ENCODE data around the gene ARHGAP4.

ARHGAP4 gene

GRCh38 chrX:153882086-153882498 is 44.0 kb downstream of the ARHGAP4 start:
- no peak for DNase-seq (ENCODE audit: low read depth, low spot score)

GRCh38 chrX:153881281-153881680 is 44.8 kb downstream of the ARHGAP4 start:
- no peak for DNase-seq (ENCODE audit: low read depth, low spot score)

- no peak for DNase-seq (ENCODE audit: low read depth, low spot score)
Measured at GRCh38 chrX:153880440-153880815, 45.6 kb downstream of the ARHGAP4 start.

DNA sequence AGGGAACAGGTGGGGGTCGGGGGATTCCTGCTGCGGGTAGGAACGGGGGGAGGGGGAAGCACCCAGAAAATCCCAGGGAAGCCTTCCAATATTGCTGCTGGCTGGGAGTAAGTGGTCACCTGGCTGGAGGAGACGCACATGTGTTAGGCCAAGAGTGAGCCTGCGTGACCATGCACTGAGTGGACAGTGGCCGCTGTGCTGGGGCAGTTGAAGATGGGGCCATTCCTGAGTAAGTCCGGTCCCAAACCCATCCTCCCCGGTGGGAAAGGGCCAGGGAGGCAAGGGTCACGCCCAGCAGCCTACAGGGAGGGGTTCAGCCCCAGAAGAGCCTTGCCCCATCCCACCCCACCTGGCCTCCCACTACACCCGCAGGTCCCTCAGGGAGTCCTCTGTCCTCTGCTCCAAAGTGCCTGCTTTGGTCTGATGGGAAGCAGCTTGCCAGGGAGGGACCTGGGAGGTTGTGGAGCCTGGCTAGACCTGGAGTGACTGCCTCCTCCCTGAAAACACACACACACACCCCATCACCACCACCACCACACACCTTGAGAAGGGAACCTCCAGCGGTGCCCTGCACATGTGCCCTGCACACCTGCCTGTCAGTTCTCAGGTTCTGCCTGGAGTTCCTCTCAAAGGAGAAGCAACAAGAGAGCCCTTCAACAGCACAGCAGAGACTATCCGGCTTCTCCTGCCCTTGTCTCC is 46.2 kb downstream of the ARHGAP4 start:
- no peak for DNase-seq (ENCODE audit: low read depth, low spot score)

- no peak for DNase-seq (ENCODE audit: low read depth, low spot score)
Measured at GRCh38 chrX:153878969-153879653, 47.0 kb downstream of the ARHGAP4 start.

- no peak for DNase-seq (ENCODE audit: low read depth, low spot score)
Measured at GRCh38 chrX:153878345-153878744, 47.7 kb downstream of the ARHGAP4 start.

- no peak for DNase-seq (ENCODE audit: low read depth, low spot score)
Measured at GRCh38 chrX:153877571-153878261, 48.3 kb downstream of the ARHGAP4 start.

DNA sequence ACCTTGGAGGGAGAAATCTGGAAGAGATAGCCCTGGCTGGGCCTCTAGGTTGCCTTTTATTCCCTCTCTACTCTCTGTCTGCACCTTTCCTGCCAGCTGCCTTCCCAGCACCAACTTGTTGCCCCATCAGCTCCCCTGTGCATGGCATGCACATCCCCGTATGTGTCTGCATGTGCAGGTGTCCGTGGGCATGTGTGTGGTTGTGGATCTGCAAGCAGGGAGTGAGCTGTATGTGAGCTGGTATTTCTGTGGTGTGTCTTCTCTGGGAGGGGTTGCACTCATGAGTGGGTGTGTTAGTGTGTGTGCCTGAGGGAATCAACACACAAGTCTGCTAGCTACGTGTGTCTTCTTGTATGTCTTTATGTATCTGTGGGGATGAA is 50.0 kb downstream of the ARHGAP4 start:
- no peak for DNase-seq (ENCODE audit: low read depth, low spot score)

DNA sequence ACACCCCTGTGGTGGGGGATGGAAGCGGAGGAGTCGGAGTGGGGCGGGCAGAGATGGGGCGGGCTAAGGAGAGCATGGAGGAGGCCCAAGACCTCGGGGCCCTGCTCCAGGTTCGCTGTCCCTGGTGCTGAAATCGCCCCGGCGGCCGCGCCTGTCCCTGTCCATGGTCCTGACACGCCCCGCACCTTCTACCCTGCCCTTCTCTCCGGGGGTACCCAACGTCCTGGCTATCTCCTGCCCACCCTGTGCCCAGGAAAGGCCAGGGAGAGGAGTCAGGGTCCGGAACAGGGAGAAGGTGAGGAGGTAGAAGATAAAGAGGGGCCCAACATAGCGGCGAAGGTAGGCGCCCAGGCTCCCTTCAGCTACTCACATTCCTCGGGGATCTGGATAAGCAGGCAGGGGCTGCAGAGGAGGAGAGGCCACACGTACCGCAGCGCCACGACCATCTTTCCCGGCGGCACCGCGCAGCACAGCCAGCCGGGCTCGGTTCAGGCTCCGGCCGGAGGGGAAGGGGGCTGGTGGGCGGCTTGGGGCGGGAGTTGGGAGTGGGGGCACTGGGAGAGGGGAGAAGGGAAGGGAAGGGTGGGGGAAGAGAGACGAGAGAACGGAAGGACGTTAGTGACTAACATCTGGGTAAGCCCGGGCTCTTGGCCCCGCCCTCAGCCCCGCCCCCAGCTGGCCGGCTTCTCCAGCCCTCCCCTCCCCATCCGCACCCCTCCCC is 50.5 kb downstream of the ARHGAP4 start:
- DNase-seq (ENCODE audit: low read depth, low spot score) = peak; percentile 23

DNA sequence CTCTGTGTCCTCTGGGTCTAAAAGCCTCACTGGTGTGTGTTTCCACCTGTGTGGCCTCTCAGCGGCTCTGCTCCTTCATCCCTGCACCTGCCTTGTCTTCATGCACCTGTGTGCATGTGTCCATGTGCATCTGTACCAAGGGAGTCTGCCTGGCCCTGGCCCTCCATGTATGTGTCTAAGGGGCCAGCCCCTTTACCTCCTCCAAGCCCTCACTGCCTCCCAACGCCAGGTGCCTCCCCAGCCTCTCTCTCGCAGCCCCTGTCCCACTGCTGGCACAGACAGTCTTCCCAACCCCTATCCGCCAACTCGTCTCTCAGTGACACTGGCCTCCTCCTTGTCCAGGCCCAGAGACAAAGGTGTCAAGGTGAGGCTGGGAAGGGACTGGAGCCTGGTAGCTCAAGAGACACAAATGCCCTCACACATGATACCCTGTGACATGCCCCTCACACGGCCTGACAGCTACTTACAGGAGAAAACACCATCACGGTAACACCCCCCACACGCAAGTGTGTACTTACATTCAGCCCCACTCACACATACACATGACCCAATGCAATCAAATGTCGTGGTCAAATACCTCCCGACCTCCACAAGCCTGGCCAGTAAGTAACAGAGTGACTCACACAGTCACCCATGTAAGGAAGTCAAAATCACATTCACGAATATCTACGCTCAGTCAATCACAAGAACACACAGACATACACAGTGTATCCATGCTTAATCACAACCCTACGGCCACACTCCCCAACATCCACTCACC is 51.5 kb downstream of the ARHGAP4 start:
- DNase-seq (ENCODE audit: low read depth, low spot score) = no peak

DNA sequence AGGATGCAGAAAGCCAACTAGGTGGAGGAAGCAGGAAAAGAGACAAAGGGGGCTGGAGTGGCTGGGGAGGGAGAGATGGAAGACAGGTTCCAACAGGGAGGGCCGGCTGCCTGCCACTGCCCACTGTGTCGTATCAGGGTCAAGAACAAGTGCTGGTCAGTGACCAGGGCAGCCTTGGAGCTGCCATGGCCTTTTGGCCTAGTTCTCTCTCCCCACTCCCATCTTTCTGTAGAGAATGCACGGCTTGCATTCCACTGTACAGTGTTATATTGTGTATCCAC is 52.0 kb downstream of the ARHGAP4 start:
- no peak for DNase-seq (ENCODE audit: low read depth, low spot score)

DNA sequence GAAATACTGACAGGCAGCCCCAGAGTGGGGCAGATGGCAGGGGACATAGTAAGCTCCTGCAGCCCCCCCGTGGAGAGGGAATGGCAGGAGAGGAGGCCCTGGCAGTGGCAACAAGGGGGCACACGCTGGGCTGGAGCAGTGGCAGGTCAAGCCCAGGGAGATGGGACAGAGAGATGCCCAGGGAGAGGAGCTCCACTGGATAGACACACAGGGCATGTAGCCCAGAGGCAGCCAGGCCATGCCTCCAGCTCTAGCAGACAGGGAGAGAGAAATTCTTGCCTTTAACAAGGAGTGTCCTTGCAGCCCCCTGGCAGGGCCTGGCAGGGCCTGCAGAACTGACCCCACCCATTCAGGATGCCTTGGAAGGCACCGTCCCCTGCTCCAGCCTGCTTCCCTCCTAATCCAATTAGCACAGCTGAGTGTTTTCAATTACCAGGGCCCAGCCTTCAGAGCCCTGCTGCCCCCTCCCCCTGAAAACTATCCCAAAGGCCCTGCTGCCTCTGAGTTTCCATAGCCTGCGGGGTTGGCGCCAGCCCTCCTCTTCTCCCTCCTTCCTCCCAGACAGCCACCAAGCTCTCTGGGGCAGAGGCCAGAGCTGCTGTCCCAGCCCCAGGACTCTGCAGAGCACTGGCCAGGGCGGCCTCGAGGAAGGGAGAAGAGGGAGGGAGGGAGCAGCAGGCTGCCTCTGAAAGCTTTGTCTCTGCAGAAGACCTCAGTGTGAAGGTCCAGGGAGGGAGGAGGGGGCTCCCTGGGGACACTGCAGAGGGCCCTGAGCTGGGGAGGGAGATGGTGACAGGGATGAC is 52.6 kb downstream of the ARHGAP4 start:
- DNase-seq (ENCODE audit: low read depth, low spot score) = no peak

DNA sequence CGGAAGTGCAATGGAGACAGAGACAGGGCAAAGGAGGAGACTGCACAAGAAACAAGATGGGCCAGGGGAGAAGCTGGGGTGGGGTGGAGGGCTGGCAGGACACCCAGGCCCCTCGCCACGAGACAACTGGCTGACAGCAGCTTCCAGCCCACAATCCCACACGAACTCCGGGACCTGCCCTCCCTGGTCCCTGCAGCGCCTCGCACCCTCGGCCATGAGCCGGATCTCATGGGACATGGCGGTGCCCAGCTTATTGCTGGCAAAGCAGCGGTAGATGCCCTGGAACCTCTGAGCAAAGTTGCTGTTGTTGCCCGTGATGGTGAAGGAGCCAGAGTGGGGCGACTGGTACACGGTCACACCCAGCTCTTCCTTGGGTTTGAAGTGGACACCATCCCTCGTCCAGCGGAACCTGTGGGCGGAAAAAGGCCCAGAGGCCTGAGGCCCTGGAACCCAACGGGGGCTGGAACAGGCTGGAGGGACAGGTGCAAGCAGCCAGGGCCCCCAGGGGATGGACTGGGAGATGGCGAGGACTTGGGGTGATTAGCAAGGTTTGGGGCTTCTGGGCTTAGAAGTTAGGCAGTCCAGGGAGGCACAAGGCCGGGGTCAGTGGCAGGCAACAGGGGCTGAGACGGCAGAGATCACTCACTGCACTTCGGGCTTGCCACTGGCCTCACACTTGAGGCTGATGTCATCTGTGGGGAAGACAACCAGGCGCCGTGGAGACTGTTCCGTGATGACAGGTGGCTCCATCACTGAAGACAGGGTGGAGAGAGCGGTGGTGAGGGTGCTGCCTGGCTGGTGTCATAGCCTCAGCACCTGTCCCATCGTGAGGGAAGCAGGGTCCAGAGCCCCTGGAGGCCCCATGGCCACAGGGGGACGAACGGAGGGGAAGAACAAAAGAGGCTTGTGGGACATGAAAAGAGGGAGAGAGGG is 53.9 kb downstream of the ARHGAP4 start:
- no peak for DNase-seq (ENCODE audit: low read depth, low spot score)

- DNase-seq (ENCODE audit: low read depth, low spot score) = no peak
Measured at GRCh38 chrX:153871451-153871850, 54.6 kb downstream of the ARHGAP4 start.

DNA sequence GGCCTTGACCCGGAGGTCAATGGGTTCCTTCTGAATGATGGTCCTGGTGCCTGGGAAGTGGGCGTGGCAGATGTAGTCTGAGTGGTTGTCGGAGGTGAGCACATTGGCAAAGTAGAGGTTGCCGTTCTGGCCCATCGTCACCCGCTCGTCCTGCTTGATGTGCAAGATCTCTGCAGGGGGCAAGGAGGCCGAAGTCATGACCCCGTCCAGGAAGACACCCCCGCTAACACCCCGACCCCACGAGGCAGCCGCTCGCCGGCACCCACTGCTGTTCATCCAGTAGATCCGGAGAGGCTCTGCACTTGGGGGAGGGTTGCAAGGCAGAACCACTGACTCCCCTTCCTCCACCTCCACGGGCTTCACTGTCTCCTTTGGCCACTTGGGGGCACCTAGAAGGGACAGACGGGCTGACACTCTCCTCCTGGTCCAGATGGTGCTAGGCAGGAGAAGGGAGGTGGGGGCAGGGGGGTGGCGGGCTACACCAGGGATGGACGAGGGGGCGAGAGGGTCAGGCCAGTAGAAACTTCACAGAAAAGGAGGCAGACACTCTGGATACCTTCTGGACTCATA is 55.2 kb downstream of the ARHGAP4 start:
- DNase-seq (ENCODE audit: low read depth, low spot score) = no peak

DNA sequence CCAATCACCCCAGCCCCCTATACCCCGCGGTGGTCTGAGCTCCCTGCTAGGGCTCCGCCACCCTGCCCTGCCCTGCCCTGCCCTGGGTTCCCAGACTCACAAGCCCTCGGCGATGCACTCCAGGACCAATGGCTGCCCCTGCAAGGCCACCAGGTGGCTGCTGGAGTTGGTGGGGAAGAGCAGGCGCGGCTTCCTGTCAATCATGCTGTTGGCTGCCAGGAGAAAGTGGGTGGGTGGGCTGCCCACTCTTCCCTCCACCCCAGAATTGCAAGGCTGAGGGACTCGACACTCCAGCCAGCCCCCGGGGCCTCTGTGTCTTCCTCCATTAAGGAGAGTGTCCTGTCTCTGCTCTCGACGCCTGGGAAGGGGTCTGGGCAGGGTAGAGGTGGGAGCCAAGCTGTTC is 55.8 kb downstream of the ARHGAP4 start:
- no peak for DNase-seq (ENCODE audit: low read depth, low spot score)

GRCh38 chrX:153869473-153870287 is 56.4 kb downstream of the ARHGAP4 start:
- no peak for DNase-seq (ENCODE audit: low read depth, low spot score)
